Raji (cell line): ENCODE measurements around the gene RNFT2.

ENCODE experiments used
- POLR2A ChIP-seq: IDR thresholded peaks from 2 replicates; pipeline ENCODE4 v1.6.1; 2011; ENCODE audit warnings: low read depth, low read length, control low read depth; ENCODE audit not compliant: insufficient read depth

RNFT2 gene

GRCh38 chr12:116800918-116801317, 62.8 kb downstream of the RNFT2 start:
- 0 out of 2 replicates have a peak, but pooled peaks have one; percentile 12 for TF ChIP-seq POLR2A

DNA sequence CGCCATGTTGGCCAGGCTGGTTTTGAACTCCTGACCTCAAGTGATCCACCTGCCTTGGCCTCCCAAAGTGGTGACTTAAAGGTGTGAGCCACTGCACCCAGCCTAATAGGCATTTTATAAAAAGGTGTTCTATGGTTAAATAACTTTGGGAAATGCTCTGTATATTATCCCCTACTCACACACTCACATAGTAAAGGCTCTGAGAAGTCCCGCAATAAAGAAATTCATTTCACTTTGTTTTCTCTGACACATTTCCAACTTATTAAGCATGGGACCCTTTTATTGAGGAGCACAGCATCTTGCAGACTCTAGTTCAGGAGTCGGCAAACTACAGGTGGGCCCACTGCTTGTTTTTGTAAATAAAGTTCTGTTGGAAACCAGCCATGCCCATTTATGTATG, 63.9 kb downstream of the RNFT2 start:
- no peak for TF ChIP-seq POLR2A

GRCh38 chr12:116803013-116803736, 65.1 kb downstream of the RNFT2 start:
- TF ChIP-seq POLR2A, result peak; percentile 13; the same call in 1 of the 2 replicates

- peak; percentile 61 for TF ChIP-seq POLR2A
These were observed 65.9 kb downstream of the RNFT2 start for GRCh38 chr12:116804051-116804450.

GRCh38 chr12:116806845-116807440, 68.8 kb downstream of the RNFT2 start:
- TF ChIP-seq POLR2A, result no peak

GRCh38 chr12:116807546-116807945, 69.4 kb downstream of the RNFT2 start:
- TF ChIP-seq POLR2A, result no peak

DNA sequence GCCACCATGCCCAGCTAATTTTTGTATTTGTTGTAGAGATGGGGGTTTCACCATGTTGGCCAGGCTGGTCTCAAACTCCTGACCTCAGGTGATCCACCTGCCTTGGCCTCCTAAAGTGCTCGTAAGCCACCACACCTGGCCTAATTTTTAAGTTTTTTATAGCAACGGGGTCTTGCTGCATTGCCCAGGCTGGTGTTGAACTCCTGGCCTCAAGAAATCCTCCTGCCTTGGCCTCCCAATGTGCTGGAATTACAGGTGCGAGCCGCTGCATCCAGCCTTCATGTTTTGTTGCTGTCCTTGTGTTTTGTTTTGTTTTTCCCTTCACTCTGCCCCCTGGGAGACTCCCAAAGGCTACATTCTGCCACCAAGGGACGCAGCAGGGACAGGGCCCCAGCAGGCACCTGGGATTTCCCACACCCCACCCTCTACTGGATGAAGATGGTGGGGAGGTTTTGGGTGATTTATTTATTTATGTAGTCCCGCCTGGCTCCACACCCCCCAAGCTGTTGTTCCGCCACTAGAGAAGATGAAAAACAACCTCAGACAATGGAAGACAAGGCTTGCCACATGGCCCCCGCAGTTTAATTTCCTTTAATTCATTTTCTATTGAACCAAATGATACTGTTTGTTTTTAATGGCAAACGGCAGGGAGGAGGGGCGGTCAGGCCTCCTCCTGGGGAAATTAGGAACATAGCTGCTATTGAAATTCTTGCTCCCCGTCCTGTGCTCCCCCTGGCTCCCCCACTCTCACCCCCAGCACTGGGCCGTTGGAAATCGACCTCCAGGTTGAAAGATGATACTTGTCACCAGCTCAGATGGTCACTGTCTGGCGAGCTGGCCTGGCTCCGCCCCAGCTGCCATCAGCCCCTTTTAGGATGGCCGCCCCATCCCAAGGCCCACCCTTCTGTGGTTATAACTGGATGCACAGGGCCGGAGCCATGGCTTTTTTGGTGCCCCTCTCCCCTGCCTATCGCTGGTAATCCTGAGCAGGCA, 70.3 kb downstream of the RNFT2 start:
- no peak for TF ChIP-seq POLR2A

GRCh38 chr12:116812238-116812637, 74.1 kb downstream of the RNFT2 start:
- no peak for TF ChIP-seq POLR2A

DNA sequence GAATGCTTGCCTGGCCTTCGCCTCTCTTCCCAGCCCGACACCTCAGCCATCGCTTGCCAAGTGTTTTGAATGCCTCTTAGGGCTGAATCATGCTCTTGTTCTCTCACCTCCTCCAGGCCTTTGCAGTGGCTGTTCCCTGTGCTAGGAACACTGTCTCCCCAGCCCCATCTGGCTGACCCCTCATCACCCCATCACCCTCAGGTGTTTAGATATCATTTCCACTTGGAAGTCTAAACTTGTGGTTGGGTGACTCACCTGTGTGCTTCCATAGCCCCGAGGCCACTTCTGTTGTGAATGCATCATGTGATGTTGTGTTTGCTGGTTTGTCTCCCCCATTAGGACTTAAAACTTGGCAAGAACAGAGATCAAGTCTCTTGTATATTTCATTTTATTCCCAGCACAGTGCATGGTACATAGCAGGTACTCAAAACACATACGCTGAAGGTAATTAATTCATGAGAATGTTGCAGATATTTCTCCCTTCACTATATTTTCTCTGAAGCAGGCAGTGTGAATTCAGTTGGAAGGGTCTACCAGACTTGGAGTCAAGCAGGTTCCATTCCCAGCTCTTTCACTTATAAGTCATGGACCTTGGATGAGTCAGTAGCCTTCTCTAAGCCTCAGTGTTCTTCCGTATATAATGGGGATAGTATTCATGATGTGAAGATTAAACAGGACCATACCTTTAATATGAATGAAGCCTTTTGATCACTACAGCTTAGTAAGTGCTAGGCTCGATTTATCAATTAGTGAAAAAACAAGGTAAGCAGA, 75.3 kb downstream of the RNFT2 start:
- TF ChIP-seq POLR2A, result no peak

- peak; percentile 47 for TF ChIP-seq POLR2A
These were observed 80.3 kb downstream of the RNFT2 start for GRCh38 chr12:116818341-116818856.

GRCh38 chr12:116818948-116819832, 81.1 kb downstream of the RNFT2 start:
- TF ChIP-seq POLR2A, result peak; percentile 52

DNA sequence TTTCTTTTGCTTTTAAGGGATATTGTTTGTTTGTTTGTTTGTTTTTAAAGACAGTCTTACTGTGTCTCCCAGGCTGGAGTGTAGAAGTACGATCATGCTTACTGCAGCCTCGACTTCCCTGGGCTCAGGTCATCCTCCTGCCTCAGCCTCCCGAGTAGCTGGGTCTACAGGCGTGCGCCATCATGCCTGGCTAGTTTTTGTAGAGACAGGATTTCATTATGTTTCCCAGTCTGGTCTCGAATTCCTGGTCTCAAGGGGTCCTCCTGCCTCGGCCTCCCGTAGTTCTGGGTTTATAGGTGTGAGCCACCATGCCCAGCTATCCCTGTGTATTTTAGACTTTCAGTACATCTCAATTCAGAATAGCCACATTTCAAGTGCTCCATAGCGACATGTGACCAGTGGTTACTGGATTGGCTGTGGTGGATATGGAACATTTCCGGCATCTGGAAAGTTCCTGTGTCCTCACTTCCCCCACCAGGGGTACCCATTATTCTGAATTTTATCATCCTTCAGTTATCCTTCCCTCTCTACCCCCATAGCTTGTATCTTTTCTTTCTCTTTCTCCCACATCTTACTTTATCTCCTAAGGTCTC, 82.0 kb downstream of the RNFT2 start:
- TF ChIP-seq POLR2A, result no peak

- no peak for TF ChIP-seq POLR2A
These were observed 83.2 kb downstream of the RNFT2 start for GRCh38 chr12:116821291-116821690.
